ENCODE measurements around the gene AMOT. TPM values are rescaled to one million over a fixed set of nuclear protein-coding genes. Genes with fewer than 3 reads are reported as not detected.
"Not testable (repeated sequence)": the region's sequence is repeated elsewhere in the genome, so short reads cannot be mapped to it uniquely, and the experiment has no call there.

The AMOT gene, protein sequence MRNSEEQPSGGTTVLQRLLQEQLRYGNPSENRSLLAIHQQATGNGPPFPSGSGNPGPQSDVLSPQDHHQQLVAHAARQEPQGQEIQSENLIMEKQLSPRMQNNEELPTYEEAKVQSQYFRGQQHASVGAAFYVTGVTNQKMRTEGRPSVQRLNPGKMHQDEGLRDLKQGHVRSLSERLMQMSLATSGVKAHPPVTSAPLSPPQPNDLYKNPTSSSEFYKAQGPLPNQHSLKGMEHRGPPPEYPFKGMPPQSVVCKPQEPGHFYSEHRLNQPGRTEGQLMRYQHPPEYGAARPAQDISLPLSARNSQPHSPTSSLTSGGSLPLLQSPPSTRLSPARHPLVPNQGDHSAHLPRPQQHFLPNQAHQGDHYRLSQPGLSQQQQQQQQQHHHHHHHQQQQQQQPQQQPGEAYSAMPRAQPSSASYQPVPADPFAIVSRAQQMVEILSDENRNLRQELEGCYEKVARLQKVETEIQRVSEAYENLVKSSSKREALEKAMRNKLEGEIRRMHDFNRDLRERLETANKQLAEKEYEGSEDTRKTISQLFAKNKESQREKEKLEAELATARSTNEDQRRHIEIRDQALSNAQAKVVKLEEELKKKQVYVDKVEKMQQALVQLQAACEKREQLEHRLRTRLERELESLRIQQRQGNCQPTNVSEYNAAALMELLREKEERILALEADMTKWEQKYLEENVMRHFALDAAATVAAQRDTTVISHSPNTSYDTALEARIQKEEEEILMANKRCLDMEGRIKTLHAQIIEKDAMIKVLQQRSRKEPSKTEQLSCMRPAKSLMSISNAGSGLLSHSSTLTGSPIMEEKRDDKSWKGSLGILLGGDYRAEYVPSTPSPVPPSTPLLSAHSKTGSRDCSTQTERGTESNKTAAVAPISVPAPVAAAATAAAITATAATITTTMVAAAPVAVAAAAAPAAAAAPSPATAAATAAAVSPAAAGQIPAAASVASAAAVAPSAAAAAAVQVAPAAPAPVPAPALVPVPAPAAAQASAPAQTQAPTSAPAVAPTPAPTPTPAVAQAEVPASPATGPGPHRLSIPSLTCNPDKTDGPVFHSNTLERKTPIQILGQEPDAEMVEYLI
- total RNA-seq: 1 to 10 TPM; 1.6 to 1.7 TPM

DNA sequence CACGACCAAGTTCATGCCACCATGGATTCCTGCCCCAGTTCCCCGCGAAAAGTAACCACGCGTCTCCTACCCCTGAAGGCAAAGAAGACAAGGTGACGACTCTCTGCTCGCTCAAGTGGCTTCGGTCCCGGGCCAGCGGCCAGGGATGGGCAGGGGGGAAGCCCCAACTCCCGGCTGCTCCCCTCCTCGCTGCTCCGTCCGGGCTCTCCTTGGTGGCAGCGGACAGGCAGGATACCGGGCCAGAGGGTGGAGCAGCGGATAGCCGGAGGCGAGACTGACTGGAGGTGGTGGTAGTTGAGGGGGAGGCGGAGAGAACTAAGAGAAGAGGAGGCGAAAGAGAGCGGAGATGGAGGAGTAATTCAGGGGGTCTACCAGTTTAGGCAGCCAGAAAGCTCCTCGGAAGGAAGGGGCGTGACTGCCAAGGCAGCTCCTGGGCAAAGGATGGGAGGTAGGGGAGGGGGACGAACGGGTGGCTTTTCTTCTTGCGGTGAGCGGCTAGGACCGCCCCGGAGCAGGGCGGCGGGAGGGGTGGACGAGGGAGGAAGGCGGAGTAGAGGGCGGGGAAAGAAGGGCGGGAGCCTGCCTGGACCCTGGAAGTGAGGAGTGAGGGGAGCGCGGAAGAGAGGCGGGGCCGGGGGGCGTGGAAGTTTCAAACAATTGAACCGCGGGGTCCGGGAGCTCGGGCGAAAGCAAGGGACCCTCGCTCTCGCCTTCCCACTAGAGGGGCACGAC lies at the start of gene AMOT:
Gene AMOT (minus strand): TSS at position 450 of the 732 bp plus-strand sequence. CDS start 17,705 bp downstream, outside the sequence.
- CTCF ChIA-PET: no interaction called here
- POLR2A ChIA-PET: interaction anchor here (0.7 kb wide), 1 partner anchor 160 kb away, joined by 3 read pairs; no protein-coding TSS in a partner anchor

- ChIA-PET POLR2A (no interaction called here), CTCF (no interaction called here)
Measured at GRCh38 chrX:112889400-112889799, 48.8 kb upstream of the AMOT start.

- POLR2A ChIA-PET: no interaction called here
- CTCF ChIA-PET: no interaction called here
Measured at GRCh38 chrX:112888916-112889315, 48.3 kb upstream of the AMOT start.

DNA sequence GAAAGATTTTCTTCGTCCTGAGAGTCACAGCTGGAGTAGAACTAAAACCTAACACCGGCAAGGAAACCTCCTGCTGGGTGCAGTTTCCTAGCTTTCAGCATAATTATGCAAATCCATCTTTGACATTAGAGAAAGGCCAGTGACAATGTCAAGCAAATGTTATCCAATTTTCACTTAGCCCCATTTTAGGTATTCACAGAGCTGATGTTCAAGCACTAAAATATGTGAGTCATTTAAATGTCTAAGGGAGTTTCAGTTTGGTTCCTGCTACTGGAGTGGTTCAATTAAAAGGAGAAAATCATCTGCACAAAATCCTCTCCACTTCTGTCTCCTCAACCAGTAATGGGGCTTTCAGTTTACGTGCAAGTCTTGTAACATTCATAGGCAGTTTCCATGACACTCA lies 37.1 kb upstream of the AMOT start:
- ChIA-PET CTCF (no interaction called here), POLR2A (no interaction called here)

DNA sequence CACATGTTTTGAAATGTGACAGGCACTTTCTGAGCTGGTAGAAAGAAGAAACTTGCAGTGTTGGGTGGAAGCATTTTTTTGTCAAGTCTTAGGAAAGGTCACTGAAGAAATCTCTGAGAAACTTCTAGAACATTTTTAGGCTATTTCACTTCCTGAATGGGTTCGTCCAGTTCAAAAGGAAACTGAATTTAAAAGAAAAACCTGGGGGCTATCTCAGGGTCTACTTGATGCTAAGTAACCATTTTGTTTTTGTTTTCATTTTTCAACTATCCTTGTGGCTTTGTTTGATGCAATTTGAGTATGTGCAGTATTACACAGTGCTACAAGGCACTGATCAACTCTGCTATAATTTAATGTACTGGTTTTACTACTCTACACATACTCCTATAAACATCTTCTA lies 34.0 kb upstream of the AMOT start:
- POLR2A ChIA-PET: no interaction called here
- CTCF ChIA-PET: no interaction called here

DNA sequence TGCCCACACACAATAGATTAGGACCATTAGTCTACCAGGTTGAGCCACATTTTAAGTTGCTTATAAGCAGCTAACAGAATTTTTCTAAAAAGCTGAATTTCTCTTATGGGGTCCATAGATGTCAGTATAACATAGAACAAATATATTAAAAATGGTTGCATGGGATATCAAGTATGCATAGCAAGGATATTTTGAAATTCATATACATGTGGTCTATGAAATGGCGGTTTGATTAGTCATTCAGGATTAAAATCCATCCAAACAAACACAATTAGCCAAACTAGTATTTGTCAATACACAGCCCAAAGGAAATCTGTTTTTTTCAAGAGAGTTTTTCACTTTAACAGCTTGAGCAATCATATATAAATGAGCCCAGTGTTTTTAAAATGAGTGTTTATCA lies 33.5 kb upstream of the AMOT start:
- ChIA-PET POLR2A (no interaction called here), CTCF (no interaction called here)

- POLR2A ChIA-PET: no interaction called here
- CTCF ChIA-PET: no interaction called here
Measured at GRCh38 chrX:112868586-112868985, 28.0 kb upstream of the AMOT start.

DNA sequence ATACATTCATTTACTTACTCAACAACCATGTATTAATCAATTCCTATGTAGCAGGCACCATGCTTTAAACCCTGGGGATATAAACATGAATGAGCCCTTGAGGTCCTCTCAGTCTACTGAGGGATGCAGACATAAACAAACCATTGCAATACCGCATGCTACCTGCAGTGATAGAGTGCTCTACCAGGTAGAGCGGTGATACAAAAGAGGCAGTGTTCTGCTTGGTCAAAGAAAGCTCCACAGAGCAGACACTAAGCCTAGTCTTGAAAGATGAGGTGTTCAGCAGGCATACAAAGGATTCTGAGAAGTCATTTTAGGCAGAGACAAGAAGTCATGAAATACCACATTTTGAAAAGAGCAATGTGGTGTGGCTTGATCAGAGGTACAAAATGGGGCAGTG lies 26.9 kb upstream of the AMOT start:
- POLR2A ChIA-PET: no interaction called here
- CTCF ChIA-PET: no interaction called here

DNA sequence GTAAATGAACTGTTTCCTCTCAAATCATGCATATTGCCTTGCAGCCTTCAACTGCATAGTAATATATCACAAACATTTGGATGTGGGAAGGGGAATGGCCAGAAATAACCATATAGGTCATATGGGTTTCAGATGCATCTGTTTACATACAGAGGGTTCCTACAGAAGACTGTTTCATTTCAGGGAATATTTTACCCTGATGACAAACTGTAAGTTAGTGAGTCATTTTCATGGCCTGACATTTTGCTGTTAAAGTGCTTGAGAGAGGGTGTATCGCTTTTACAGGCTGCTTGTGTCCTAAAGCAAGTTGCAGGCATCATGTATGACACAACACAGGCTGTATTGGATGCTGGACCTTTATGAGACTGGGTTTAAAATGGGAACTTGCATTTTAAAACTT lies 25.5 kb upstream of the AMOT start:
- CTCF ChIA-PET: no interaction called here
- POLR2A ChIA-PET: no interaction called here

DNA sequence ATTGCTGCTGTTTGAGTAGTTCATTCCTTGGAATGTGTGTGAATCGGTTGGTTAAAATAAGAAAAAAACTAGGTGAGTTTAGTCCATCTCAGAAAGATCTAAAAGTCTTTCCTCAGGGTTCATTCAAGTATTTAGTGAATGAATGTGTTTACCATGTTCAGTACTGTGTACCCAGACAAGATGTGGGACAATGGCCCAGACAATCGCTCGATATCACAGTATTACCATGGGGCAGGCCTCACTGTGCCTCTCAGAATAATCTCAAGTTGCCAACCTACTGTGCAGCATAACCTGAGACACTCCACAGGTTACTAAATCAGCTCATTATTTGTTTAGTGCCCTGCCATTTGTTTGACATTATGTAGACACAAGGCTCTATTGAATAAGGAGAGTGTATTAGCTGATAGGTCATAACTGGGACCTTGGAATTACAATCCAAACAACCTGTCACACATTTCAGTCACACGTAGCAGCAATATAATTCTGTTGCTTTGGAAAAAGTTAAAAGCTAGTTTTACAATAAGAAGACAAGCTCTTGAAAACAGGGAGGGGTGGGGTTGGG lies 24.9 kb upstream of the AMOT start:
- POLR2A ChIA-PET: no interaction called here
- CTCF ChIA-PET: no interaction called here

- CTCF ChIA-PET: no interaction called here
- POLR2A ChIA-PET: no interaction called here
Measured at GRCh38 chrX:112863850-112864249, 23.2 kb upstream of the AMOT start.

DNA sequence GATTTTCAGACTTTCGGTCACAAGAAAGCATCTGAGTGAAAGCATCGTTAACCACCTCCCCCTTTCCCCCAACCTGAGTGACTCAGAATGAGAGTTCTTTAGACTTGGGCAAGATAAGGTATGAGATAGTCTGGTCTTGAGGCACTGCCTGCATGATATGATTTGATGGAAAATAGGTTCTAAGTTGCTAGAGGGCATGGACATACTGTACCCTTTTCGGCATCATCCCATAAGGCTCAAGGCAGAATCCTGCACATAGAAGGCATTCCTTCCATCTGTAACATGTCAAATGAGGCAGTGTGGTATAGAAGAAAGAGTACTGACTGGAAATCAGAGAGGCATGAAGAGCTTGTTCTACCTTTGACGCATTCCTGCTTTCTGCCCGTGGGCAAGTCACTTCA lies 16.8 kb upstream of the AMOT start:
- ChIA-PET POLR2A (no interaction called here), CTCF (no interaction called here)

DNA sequence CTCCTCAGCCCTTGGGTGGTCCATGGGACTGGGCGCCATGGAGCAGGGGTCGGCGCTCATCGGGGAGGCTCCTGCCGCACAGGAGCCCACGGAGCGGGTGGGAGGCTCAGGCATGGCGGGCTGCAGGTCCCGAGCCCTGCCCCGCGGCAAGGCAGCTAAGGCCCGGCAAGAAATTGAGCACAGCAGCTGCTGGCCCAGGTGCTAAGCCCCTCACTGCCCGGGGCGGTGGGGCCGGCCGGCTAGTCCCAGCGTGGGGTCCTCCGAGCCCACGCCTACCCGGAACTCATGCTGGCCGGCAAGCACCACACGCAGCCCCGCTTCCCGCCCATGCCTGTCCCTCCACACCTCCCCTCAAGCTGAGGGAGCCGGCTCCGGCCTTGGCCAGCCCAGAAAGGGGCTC lies 14.3 kb upstream of the AMOT start:
- CTCF ChIA-PET: not testable (repeated sequence)

GRCh38 chrX:112852851-112853250 lies 12.2 kb upstream of the AMOT start:
- ChIA-PET CTCF (no interaction called here), POLR2A (no interaction called here)

More for the DNA sequence above, 14.3 kb upstream of the AMOT start:
- POLR2A ChIA-PET: not testable (repeated sequence)

- POLR2A ChIA-PET: no interaction called here
- CTCF ChIA-PET: no interaction called here
Measured at GRCh38 chrX:112851806-112852205, 11.2 kb upstream of the AMOT start.

- POLR2A ChIA-PET: no interaction called here
- CTCF ChIA-PET: no interaction called here
Measured at GRCh38 chrX:112851161-112851779, 10.6 kb upstream of the AMOT start.

DNA sequence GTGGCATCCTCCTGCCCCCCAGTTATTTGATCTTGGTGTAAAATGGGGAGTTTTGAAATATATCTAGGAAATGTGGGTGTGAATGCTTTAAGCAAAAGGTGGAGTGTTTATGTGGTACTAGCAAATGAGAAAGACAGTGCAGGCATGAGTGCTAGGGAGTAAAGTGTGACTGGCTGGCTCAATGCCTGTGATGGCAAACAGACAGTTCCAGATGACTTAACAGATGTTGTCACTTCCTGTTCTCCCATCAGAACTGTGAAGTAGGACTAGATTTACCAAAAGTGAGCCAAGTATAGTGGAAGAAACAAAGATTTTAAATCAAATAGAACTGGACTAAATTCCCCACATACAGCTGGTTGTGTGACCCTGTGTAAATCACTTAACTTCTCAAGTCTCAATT lies 8.4 kb upstream of the AMOT start:
- CTCF ChIA-PET: no interaction called here
- POLR2A ChIA-PET: no interaction called here

- POLR2A ChIA-PET: no interaction called here
- CTCF ChIA-PET: no interaction called here
Measured at GRCh38 chrX:112846782-112847181, 6.2 kb upstream of the AMOT start.

DNA sequence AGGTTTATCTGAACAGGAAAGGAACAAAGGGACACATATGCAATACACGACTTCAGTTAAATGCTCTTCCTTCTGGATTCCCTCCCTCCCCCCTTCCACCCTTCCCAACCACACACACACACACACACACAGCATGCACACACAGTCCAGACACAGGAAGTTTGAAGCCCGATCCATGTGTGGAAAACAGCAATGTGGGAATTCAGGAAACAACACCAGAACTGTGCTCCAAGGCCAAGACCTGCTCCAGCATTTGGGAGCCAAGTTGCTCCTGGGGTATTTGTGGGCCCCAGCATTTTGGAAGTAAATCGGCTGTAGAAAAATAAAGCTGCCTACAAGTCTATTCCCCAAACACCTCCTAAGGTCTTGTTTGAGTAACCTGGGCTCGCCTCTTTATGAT lies 5.6 kb upstream of the AMOT start:
- POLR2A ChIA-PET: no interaction called here
- CTCF ChIA-PET: no interaction called here

- CTCF ChIA-PET: no interaction called here
- POLR2A ChIA-PET: no interaction called here
Measured at GRCh38 chrX:112844250-112844649, 3.6 kb upstream of the AMOT start.
